OCI-LY3 (cell line): Measurements from ENCODE around the gene MLPH.

Experiments used
- H2AFZ ChIP-seq: fragments of 200-600, 300-600 bp; shearing (Covaris generic); 2 replicates; pipeline ENCODE4 v1.6.0; 2014; ENCODE audit warnings: antibody characterized with exemption, low read depth, low read length
- H3K27ac ChIP-seq: fragments of 200-600, 300-600 bp; sonication (generic); 2 replicates; pipeline ENCODE4 v1.5.1; 2014; ENCODE audit warnings: mild to moderate bottlenecking, low read length, moderate library complexity, mixed read lengths
- H3K27me3 ChIP-seq: fragments of 200-600, 300-600 bp; sonication (generic); 2 replicates; pipeline ENCODE4 v1.6.1; 2014; ENCODE audit warnings: low read depth, low read length, mixed read lengths
- H3K36me3 ChIP-seq: fragments of 200-600, 300-600 bp; sonication (generic); replicated peaks from 2 replicates; pipeline ENCODE3; 2014; ENCODE audit warnings: low read depth, low read length, mixed read lengths
- H3K4me1 ChIP-seq: fragments of 300-600, 200-600 bp; sonication (generic); 2 replicates; pipeline ENCODE4 v1.6.1; 2014; ENCODE audit warnings: low read length, mixed read lengths
- H3K4me2 ChIP-seq: fragments of 200-600, 300-600 bp; sonication (generic); 2 replicates; pipeline ENCODE4 v1.6.1; 2014; ENCODE audit warnings: low read length, mixed read lengths
- H3K4me3 ChIP-seq: fragments of 300-600, 200-600 bp; sonication (generic); 2 replicates; pipeline ENCODE4 v1.5.1; 2014; ENCODE audit warnings: antibody characterized with exemption, mild to moderate bottlenecking, low read length, moderate library complexity
- H3K79me2 ChIP-seq: fragments of 300-600, 200-600 bp; shearing (Covaris generic); 2 replicates; pipeline ENCODE4 v1.6.1; 2014; ENCODE audit warnings: mild to moderate bottlenecking, low read length, mixed read lengths
- H3K9ac ChIP-seq: fragments of 300-600, 200-600 bp; shearing (Covaris generic); 2 replicates; pipeline ENCODE4 v1.6.0; 2014; ENCODE audit warnings: mild to moderate bottlenecking, low read length, moderate library complexity
- H3K9me3 ChIP-seq: fragments of 200-600, 300-600 bp; shearing (Covaris generic); 2 replicates; pipeline ENCODE4 v1.6.1; 2014; ENCODE audit warnings: low read length, mixed read lengths; ENCODE audit not compliant: insufficient read depth
- H4K20me1 ChIP-seq: fragments of 200-600, 300-600 bp; sonication (generic); 2 replicates; pipeline ENCODE4 v1.6.1; 2016; ENCODE audit warnings: low read length, mixed read lengths; ENCODE audit not compliant: insufficient read depth
- CTCF ChIP-seq: fragments of 200-600, 300-600 bp; sonication (generic); IDR thresholded peaks from 2 replicates; pipeline ENCODE4 v1.5.1; 2014; ENCODE audit warnings: antibody characterized with exemption, low read length, low read depth
- EZH2phosphoT487 ChIP-seq: fragments of 200-600 bp; shearing (Covaris generic); IDR thresholded peaks from 2 replicates; pipeline ENCODE4 v1.6.1; 2018; ENCODE audit warnings: antibody characterized with exemption, mixed run types, low read depth

The MLPH gene

DNA sequence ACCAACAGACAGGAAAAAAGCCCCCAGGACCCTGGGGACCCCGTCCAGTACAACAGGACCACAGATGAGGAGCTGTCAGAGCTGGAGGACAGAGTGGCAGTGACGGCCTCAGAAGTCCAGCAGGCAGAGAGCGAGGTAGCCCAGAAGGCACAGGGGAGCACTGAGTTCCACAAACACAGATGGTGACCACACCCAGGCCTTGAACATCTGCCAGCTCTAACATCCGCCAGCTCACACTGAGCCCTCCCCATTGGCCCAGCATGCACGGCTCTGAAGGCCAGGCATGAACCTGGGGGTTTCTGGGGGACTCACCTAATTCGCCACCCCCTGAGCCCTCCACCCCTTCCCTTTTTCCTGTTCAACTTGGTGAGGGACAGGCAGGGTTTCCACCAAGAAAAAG lies 53.8 kb downstream of the MLPH start:
- peak overlapping the region; percentile 79 for H3K27ac ChIP-seq
- H3K79me2 ChIP-seq = no peaks in the 10 kb centered on the region
- no peaks in the 10 kb centered on the region for H3K27me3 ChIP-seq
- no peaks in the 10 kb centered on the region for H3K9me3 ChIP-seq
- no peak overlapping the region for H2AFZ ChIP-seq
- H3K4me1 ChIP-seq = peaks cover 33% of the 10 kb centered on the region
- no peaks in the 10 kb centered on the region for H4K20me1 ChIP-seq
- TF ChIP-seq EZH2phosphoT487 = no peak
- no peak for TF ChIP-seq CTCF
- H3K4me3 ChIP-seq = peak overlapping the region; percentile 25
- H3K36me3 ChIP-seq = no peaks in the 10 kb centered on the region
- H3K4me2 ChIP-seq = peak overlapping the region; percentile 63
- H3K9ac ChIP-seq = peak overlapping the region; percentile 55

GRCh38 chr2:237541243-237541642 lies 54.2 kb downstream of the MLPH start:
- Histone ChIP-seq H2AFZ (no peak overlapping the region), H3K4me3 (no peak overlapping the region; the same call in 1 of the 2 replicates), H3K27me3 (no peaks in the 10 kb centered on the region), H3K4me1 (peaks cover 35% of the 10 kb centered on the region), H3K9me3 (no peaks in the 10 kb centered on the region), H3K27ac (peak overlapping the region; percentile 79), H3K79me2 (no peaks in the 10 kb centered on the region), H4K20me1 (no peaks in the 10 kb centered on the region), H3K9ac (peak overlapping the region; percentile 55), H3K4me2 (peak overlapping the region; percentile 63), H3K36me3 (no peaks in the 10 kb centered on the region)
- TF ChIP-seq EZH2phosphoT487 (no peak), CTCF (no peak)

GRCh38 chr2:237542001-237542704 lies 55.1 kb downstream of the MLPH start:
- TF ChIP-seq EZH2phosphoT487 (no peak), CTCF (no peak)

DNA sequence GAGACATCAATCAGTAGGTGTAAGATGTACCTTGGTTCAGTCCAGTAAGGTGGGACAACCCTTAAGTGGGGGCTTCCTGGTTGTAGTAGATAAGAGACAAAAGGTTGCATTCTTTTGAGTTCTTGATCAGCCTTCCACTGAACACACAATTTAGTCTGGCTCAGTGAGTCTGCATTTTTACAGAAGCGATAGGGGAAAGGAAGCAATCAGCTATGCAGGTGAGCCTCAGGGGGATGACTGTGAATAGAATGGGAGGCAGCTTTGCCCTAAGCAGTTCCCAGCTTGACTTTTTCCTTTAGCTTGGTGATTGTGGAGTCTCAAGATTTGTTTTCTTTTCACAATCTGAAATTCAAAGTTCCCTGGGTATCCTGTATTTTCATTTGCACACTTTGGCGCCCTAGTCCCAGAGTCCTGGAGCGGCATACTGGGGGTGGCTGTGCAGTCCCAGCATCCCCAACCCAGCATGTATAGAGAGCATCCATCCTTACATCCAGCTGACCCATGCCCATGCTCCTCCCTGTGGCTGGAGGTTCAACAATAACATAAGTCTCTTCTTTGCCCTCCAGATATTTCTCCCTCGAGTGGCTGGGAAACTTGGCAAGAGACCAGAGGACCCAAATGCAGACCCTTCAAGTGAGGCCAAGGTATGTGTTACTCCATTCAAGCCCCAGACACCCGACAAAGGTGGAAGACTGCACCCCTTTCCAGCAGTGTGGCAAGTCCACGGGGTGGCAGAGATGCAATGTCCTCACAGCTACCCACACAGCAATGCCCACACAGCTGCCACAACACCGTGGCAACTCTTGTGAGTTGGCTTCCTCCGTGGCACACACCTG lies 59.2 kb downstream of the MLPH start:
- Histone ChIP-seq H2AFZ (no peak overlapping the region), H3K27me3 (no peaks in the 10 kb centered on the region), H3K9ac (no peak overlapping the region), H3K27ac (no peak overlapping the region), H3K9me3 (no peaks in the 10 kb centered on the region), H3K4me1 (peaks cover 19% of the 10 kb centered on the region), H3K36me3 (no peaks in the 10 kb centered on the region), H3K4me3 (no peak overlapping the region), H3K4me2 (no peak overlapping the region), H4K20me1 (no peaks in the 10 kb centered on the region), H3K79me2 (no peaks in the 10 kb centered on the region)
- TF ChIP-seq EZH2phosphoT487 (no peak), CTCF (no peak)

More at GRCh38 chr2:237542001-237542704, 55.1 kb downstream of the MLPH start:
- Histone ChIP-seq H3K4me2 (0 out of 2 replicates have a peak overlapping the region, but pooled peaks have one; percentile 63), H4K20me1 (no peaks in the 10 kb centered on the region), H2AFZ (no peak overlapping the region), H3K79me2 (no peaks in the 10 kb centered on the region), H3K9ac (peak overlapping the region; percentile 55; the same call in 1 of the 2 replicates), H3K4me1 (peaks cover 35% of the 10 kb centered on the region), H3K36me3 (no peaks in the 10 kb centered on the region), H3K4me3 (no peak overlapping the region), H3K9me3 (no peaks in the 10 kb centered on the region), H3K27me3 (no peaks in the 10 kb centered on the region), H3K27ac (peak overlapping the region; percentile 79)
